ENCODE data around the gene AGAP1.

Gene AGAP1

DNA sequence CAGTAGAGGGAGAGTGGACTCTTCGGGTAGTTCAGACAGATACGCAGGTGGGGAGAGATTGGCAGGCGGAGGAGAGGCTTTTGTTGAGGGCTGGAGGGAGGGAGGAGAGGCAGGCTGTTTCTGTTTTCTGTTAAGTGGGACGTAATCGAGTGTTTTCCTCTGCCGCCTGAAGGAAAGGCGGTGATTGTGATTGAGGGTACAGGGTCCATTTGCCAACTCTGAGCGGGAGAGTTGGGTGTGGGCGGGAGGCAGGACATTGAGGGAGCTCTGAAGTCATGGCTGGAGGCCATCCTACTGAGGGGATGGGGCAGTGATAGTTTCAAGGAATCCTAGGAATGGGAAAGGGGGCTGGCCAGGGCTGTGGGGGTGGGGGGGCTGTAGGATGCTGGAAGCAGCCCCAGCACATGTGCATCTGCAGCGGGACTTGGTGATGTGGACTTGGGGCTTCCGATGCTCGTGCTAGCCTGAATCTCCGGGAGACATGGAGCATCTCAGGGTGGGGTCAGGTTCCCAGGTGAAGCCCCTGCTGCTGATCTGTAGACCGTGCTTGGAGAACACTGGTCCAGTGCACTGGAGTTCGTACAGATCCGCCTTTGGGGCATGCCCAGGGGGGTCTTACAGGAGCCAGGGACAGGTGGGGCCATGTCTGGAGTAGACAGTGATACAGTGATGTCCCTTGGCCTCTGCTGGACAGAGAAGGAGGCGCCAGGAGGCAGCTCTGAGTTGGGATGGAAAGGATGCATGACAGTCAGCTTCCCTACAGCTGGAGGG is 167.5 kb downstream of the AGAP1 start:
- intact Hi-C loops (cut with DNase I), result no loop called here
- DNase-seq, result peak in 1 of 10 donors; percentile 52

DNA sequence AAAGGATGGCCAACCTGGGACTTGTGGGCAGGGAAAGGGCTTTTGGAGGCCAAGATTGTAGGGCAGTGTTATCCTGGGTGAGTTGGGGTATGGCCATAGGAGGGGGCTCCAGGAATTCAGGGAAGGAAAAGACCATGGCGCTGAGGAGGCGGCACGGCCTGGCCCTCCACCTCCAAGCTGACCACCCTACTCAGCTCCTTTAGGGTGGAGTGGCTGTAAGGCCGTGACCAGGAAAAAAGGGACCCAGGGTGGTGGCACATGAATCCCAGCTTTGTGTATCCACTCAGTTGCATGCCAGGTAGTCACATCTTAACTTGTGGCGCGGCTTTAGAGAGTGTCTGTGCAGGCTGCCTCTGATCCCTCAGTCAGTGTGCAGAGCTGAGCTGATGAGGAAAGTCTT is 168.1 kb downstream of the AGAP1 start:
- intact Hi-C loops (cut with DNase I), result no loop called here
- DNase-seq, result peak in 1 of 10 donors; percentile 54

DNA sequence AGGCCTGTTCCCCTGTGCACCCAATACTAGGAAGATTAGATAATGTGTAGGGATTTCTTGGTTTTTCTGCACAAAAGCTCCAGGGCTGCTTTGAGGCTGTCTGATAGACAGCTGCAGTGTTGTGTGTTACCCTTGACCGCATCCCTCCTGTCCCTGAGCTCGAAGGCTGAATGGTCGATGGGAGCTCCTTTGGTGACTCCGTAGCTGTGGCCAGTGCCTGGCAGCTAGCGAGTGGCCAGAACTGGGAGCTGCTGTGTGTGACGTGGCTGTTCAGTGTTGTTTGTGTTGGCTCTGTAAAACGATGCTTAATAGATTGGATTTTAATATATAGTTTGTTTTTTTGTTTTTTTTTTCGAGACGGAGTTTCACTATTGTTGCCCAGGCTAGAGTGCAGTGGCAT is 170.0 kb downstream of the AGAP1 start:
- intact Hi-C loops (cut with DNase I), result loop anchor here (2.0 kb wide), 1 partner anchor 21 kb away; no protein-coding TSS in a partner anchor
- peak in 2 of 10 donors; percentile 55 to 90 for DNase-seq

DNA sequence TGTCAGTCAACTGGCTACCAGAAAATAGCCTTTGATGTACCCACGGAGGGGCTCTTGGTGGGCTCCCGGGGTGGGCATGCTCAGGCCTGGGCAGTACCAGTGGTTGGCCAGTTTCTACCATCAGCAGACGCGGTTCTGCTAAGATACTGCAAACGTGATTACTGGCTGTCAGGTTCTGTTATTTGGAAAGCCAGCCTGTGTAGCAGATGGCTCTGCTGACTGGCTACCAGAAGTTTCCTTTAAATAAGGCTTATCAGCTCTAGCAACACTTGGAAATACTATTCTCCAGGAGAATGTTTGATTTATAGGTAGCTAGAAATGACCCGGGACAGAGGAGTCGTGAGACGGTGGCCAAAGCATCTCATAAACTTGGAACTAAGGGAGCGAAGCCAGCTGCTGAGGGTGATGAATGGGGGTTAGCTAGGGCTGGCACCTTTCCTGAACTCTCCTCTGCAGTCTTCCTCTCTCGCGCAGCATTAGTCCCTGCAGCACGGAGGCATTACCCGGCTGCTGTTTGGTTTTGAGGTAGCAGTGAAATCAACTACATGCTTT is 171.9 kb downstream of the AGAP1 start:
- peak in 3 of 10 donors; percentile 22 to 43 (median 24) for DNase-seq
- intact Hi-C loops (cut with DNase I), result loop anchor here (2.0 kb wide), 1 partner anchor 23 kb away; no protein-coding TSS in a partner anchor

DNA sequence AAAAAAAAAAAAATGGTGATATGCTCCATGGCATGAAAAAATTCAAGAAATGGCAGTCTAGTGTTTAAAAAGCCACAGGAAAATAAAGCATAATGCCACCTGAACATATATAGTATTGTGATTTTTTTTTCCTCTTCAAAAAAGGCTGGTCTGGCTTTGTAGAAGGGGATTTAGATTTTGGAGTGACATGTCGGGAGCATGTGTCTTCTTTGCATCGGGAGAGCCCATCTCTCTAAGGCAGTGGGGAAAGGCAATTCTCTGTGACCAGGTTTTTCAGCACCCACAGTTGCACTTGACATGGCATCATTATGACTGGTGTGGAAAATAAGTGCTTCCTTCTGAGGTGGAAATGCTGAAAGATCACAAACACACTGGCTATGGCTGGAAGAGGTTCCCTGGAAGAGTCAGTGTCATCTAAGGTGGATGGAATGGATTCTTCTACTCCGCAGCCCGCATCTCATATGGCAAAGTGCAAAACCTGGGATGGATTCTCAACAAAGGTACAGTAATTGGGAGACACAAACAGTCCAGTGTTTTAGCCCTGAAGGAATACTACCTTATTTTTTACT is 172.5 kb downstream of the AGAP1 start:
- DNase-seq, result peak in 5 of 10 donors; percentile 48 to 90 (median 54)
- intact Hi-C loops (cut with DNase I), result no loop called here

DNA sequence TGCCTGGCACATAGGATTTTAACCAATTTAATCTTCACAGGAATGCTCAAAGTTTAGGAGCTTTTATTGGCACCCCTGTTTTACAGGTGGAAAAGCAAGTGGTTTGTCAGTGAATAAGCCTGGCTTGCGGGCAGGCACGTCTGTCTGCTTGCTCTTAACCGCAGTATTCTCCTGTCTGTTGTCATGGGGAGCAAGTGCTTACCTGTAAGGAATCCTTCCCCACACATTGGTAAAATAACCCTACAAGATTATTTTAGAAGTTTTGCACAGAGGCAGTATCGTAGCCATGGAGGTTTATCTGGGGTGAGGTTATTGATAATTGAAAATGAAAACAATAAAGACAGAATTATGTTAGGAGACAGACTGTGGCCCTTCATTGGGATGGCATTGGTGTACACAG is 174.9 kb downstream of the AGAP1 start:
- intact Hi-C loops (cut with DNase I), result no loop called here
- DNase-seq, result no peak

DNA sequence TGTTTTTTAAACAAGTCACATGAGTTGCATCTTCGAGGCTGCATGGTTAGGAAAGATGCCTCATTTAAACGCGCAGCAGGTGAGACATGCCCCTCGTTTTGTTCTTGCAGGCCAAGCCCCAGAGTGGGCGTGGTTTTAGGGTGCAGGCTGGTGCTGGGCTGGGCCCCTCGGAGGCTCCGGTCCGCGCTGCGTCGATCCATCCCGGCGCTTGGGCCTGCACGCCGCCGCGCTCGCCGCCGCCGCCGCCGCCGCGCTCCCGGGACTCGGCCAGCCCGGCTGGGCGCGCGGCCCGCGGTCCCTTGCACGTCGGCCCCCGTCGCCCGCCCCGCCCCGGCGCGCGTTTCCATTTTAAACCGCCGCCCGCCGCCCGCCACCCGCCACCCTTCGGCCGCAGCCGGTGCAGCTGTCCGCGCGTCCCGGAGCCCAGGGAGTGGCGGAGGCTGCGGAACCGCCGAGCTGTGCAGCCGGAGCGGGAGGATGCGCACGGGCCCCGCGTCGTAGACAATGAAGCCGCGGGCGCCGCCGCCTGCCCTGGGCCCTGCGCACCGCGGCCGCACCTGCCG is 175.5 kb downstream of the AGAP1 start:
- intact Hi-C loops (cut with DNase I), result no loop called here
- DNase-seq, result peak; percentile 63 to 97 (median 72)

DNA sequence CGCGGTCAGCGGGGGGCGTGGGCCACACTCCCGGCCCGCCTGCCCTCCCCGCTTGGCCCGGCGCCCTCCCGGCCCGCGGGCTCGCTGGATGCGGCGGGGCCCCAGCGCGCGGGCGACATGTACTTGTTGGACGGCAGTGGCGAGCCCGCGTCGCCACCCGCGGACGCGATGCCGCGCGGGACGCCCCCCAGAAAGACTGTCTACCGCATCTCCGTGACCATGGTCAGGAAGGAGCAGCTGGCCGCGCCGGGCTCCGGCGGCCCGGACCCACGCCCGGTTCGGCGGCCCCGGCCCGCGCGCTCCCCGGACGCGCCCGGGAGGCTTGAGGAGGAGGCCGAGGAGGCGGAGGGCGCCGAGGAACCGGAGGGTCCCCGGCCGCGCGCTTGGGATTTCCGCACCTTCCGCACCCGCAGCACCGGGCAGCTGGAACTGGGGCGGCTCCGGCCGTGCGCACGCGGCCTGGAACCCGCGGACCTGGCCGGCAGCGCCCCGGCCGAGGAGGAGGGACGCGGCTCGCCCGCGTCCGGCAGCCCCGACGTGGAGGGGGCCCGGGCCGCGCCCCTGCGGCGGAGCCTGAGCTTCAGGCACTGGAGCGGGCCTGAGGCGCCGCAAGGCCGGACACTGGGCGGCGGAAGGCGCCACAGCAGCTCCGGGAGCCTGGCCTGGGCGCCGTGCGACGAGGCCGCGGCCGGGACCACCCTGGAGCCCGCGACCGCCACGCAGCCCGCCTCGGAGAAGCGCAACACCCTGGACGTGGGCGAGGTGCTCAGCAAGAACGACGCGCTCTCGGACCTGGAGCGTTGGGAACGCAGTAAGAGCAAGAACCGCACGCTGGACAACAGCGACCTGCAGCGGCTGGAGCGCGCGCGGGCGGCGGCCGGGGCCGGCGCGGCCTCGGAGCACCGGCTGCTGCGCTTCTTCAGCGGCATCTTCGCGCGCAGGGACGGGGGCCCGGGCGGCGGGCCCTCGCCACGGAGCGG is 176.4 kb downstream of the AGAP1 start:
- DNase-seq, result peak; percentile 49 to 96 (median 70)
- intact Hi-C loops (cut with DNase I), result loop anchor here (1.0 to 5.0 kb wide), 3 partner anchors 76 to 178 kb away; partner anchors contain the start of gene AGAP1

DNA sequence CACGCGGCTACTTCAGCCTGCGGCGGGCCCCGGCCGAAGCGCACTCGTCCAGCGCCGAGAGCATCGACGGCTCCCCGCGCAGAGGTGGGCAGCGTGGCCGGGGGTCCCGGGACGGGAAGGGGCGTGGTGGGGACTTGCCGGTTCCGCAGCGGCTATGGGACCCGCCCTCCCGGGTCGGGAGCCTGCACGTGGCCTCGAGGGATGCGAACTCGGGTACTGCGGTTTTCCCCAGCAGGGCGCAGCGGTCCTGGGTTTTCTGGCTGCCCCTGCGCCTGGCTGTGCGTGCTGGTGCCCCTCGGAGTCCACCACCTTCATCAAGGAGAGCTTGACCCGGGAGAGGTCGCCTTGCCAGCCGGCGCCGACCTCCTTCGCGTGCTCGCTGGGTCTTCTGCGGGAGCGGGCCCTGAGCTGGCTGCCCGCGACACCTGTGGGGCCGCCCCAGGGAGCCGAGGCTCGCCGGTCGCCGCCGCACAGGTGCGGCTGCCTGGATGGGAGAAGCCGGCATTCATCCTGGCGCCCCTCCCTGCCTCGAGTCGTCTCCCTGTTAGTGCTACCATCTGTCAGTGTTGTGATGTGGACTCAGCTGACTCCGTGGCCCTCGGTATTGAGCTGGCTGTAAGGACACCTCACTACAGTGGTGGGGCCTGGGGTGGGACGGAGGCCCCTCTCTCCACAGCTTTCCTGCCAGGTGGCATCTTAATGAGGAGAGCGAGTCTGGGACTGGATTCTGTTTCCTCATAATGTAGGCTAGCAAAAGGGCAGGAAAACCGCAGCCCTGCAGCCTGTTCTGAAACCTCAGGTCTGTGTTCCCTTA is 177.3 kb downstream of the AGAP1 start:
- intact Hi-C loops (cut with DNase I), result loop anchor here (1.0 to 5.0 kb wide), 3 partner anchors 76 to 179 kb away; partner anchors contain the start of gene AGAP1
- peak in 2 of 10 donors; percentile 26 to 87 for DNase-seq

DNA sequence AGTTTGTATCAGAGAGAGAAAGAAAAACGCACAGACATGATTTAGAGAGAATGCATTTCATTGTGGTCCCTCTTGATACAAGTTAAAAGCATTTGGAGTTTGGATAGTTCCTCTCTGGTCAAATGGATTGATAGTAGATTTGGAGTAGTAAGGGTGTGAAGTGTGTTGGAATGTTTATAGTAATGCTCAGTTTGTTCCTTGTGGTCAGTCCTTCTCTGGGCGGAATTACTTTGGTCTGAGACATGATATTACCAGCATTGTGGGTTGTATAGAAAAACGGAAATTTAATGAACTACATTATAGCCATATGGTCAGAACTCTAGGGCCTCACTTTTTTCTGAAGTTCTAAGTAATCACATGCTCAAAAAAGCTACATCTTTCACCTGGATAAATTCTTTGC is 178.9 kb downstream of the AGAP1 start:
- intact Hi-C loops (cut with DNase I), result loop anchor here (5.0 kb wide), 2 partner anchors 75 to 180 kb away; partner anchors contain the start of gene AGAP1
- no peak for DNase-seq

DNA sequence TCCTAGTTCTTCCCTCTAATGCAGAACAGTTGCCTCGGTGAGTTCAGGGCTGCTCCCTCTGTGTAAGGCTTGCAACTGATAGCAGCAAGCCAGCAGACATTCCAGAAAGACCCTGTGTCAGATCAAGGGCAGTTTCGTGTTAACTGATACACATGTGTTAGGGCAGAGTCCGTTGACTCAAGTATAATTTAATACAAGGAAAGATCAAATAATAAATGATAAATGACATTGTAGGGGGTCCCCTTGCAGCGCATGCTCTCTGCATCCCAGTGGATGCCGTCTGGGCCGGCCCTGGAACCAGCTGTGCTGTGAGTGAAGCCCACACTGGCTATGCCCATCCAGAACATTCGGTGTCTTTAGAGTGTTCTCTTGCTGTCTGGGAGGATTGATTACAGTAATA is 180.3 kb downstream of the AGAP1 start:
- peak in 2 of 10 donors; percentile 16 to 32 for DNase-seq
- intact Hi-C loops (cut with DNase I), result loop anchor here (5.0 kb wide), 2 partner anchors 73 to 182 kb away; partner anchors contain the start of gene AGAP1

DNA sequence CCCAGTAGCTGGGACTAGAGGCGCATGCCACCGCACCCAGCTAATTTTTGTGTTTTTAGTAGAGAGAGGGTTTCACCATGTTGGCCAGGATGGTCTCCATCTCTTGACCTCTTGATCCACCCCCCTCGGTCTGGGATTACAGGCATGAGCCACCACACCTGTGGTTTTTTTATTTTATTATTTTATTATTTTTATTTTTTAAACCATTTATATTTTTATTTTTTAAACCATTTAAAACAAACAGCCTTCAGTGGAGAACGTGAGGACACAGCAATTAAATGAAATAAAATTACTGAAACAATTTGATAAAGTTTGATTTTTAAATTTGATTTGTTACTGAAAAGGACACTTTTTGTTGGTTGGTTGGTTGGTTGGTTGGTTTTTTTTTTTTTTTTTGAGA is 181.0 kb downstream of the AGAP1 start:
- no peak for DNase-seq
- intact Hi-C loops (cut with DNase I), result loop anchor here (5.0 kb wide), 3 partner anchors 57 to 183 kb away; partner anchors contain the start of gene AGAP1

DNA sequence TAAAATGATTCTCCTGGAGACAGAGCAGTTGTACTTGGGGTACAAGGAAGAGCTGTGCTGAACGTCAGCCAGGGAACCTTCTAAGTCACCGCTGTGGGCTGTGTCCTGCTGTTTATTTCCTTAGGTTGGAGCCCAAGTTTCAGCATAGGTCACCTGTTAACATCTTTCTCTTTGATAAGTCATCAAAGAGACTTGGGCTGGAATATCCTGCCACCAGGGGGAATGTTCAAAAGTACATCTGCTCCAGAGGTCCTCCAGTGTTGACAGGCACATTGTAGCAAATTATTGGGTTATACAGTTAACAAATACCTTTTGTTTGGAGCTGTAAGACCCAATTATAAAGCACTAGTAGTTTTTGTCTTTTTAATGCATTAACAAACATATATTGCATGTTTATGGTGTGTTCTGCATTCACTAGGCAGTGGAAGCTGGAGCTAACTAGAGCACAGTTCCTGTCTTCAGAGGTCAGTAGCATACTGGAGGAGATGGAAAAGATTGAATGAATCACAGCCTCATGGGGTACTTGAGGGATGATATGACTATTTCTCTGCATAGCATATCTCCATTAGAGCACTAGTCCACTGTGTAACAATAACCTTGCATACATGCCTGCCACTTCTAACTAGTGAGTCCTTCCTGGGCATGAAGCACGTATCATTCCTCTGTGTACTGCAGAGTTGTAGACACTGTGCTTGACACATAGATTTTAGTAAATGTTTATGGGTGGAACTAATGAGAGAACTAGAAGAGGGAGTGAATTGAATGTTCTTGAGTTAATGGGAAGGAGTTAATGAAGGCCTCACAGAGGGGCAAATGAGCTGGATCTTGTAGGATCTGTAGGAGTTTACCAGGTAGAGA is 182.1 kb downstream of the AGAP1 start:
- DNase-seq, result no peak
- intact Hi-C loops (cut with DNase I), result loop anchor here (5.0 kb wide), 1 partner anchor 56 kb away; no protein-coding TSS in a partner anchor

DNA sequence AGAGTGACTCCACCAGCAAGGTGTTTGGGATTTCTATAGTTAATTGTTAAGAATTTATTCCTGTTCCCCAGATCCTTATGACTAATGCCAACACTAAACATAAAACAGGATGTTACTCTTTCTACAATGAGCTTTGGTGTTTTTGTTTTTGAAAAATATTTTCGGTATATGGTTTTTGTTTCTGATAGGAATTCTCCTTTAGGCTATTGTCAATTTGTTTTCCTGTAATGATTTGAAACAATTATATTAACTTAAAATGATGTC is 182.6 kb downstream of the AGAP1 start:
- DNase-seq, result no peak
- intact Hi-C loops (cut with DNase I), result loop anchor here (5.0 kb wide), 1 partner anchor 56 kb away; no protein-coding TSS in a partner anchor

DNA sequence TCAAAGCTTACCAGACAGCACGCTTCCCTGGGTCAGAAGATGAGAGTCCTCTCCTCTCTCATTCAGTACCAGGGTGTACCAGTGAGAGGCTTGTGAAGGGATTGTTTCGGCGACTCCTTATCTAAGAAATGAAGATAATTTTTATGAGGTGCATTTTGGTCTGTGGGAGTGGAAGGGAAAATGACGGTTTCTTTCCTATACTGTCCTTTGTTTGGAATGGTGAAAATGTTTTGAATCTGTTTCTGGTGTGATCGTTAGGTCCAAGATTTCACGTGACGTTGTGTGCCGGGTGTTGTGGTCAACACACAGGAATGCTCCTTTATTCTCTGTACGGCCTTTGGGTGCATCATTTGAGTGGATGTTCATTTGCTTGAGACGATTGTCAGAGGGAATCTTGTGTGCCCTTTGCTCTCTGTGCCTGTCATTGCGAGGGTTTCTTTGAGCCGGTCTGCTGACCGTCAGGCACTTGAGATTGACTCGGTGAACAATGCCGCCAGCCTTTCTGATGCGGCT is 183.5 kb downstream of the AGAP1 start:
- peak in 2 of 10 donors; percentile 28 to 39 for DNase-seq
- intact Hi-C loops (cut with DNase I), result loop anchor here (5.0 kb wide), 1 partner anchor 55 kb away; no protein-coding TSS in a partner anchor

DNA sequence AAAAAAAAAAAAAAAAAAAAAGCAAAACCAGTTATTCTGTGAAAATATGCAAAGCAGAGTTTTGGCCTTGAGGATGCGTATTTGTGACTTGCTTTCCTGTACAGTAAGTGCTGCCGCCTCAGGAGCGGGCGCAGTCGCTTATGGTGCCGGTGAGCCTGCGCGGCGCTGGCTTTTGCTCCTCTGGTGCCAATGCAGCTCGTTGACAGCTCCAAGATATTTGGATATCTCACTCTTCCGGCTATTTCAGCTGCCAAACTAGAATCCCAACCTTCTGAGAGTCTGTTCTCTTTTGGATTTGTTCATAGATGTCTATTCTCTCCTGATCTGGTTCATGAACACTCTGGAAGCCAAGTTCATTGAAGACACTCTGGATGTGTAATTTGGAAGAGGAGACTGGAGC is 184.1 kb downstream of the AGAP1 start:
- peak in 3 of 10 donors; percentile 23 to 88 (median 48) for DNase-seq
- intact Hi-C loops (cut with DNase I), result loop anchor here (5.0 kb wide), 1 partner anchor 54 kb away; no protein-coding TSS in a partner anchor

DNA sequence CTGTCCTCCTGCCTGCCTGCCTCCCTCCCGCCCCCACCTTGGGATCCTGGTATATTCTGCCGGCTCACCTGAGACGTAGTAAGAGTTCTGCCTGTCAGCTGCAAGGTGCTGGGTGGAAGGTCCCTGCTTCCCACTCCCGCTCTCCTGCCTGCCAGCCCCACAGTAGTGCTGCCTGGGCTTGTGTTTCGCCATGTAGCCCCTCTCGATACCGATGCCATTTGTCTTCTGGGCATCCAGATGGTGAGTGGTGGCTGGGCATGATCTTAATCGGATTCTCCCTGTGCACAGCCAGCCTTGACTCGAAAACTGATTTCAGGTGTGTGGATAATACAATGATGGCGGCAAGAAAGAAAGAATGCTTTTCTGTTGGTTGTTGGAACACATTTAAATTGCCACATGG is 184.9 kb downstream of the AGAP1 start:
- intact Hi-C loops (cut with DNase I), result loop anchor here (5.0 kb wide), 1 partner anchor 54 kb away; no protein-coding TSS in a partner anchor
- DNase-seq, result peak in 1 of 10 donors; percentile 14

Measured in posterior cingulate gyrus (tissue), 11 donors.